Measurements from ENCODE around the gene KRT2.

DNA sequence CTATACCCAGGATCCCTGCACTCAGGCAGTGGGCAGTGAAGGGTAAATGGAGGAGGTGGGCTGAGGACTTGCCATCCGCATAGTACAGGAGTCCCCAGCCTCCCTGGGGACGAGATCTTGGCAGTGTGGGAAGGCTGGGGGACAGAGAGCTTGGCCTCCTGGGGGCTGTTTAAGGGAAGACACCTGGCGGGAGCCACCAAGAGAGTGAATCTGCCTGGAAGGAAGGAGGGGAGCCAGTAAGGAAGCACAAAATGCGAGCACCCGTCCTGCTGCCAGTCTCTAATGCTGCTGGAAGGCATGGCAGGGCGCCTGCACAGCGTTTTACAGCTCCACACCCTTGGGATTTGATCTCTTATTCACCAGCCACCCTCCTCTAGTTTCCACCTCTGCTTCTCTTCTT, 7.4 kb upstream of the KRT2 start:
- TF ChIP-seq ZC3H10 (CRISPR knock-in tag; IDR thresholded peaks at IDR 0.05) (no peak), ARNTL (CRISPR knock-in tag; IDR thresholded peaks at IDR 0.05; ENCODE audit: borderline replicate concordance, low read depth) (no peak), OSR1 (CRISPR knock-in tag; IDR thresholded peaks at IDR 0.05) (no peak), ZFP3 (CRISPR knock-in tag; IDR thresholded peaks at IDR 0.05) (no peak), ZNF70 (CRISPR knock-in tag; IDR thresholded peaks at IDR 0.05) (no peak), TOX (CRISPR knock-in tag; IDR thresholded peaks at IDR 0.05; ENCODE audit: borderline replicate concordance) (no peak), ZFP30 (CRISPR knock-in tag; IDR thresholded peaks at IDR 0.05) (no peak), ZNF8 (CRISPR knock-in tag; IDR thresholded peaks at IDR 0.05) (no peak), PPARA (CRISPR knock-in tag; IDR thresholded peaks at IDR 0.05; ENCODE audit: borderline replicate concordance) (no peak)
- TF ChIP-seq, protein P1, sequence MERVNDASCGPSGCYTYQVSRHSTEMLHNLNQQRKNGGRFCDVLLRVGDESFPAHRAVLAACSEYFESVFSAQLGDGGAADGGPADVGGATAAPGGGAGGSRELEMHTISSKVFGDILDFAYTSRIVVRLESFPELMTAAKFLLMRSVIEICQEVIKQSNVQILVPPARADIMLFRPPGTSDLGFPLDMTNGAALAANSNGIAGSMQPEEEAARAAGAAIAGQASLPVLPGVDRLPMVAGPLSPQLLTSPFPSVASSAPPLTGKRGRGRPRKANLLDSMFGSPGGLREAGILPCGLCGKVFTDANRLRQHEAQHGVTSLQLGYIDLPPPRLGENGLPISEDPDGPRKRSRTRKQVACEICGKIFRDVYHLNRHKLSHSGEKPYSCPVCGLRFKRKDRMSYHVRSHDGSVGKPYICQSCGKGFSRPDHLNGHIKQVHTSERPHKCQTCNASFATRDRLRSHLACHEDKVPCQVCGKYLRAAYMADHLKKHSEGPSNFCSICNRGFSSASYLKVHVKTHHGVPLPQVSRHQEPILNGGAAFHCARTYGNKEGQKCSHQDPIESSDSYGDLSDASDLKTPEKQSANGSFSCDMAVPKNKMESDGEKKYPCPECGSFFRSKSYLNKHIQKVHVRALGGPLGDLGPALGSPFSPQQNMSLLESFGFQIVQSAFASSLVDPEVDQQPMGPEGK (CRISPR knock-in tag; IDR thresholded peaks at IDR 0.05; ENCODE audit: borderline replicate concordance), result no peak
- TF ChIP-seq, protein P2, sequence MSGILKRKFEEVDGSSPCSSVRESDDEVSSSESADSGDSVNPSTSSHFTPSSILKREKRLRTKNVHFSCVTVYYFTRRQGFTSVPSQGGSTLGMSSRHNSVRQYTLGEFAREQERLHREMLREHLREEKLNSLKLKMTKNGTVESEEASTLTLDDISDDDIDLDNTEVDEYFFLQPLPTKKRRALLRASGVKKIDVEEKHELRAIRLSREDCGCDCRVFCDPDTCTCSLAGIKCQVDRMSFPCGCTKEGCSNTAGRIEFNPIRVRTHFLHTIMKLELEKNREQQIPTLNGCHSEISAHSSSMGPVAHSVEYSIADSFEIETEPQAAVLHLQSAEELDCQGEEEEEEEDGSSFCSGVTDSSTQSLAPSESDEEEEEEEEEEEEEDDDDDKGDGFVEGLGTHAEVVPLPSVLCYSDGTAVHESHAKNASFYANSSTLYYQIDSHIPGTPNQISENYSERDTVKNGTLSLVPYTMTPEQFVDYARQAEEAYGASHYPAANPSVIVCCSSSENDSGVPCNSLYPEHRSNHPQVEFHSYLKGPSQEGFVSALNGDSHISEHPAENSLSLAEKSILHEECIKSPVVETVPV (CRISPR knock-in tag; IDR thresholded peaks at IDR 0.05), result no peak
- TF ChIP-seq, protein P3, sequence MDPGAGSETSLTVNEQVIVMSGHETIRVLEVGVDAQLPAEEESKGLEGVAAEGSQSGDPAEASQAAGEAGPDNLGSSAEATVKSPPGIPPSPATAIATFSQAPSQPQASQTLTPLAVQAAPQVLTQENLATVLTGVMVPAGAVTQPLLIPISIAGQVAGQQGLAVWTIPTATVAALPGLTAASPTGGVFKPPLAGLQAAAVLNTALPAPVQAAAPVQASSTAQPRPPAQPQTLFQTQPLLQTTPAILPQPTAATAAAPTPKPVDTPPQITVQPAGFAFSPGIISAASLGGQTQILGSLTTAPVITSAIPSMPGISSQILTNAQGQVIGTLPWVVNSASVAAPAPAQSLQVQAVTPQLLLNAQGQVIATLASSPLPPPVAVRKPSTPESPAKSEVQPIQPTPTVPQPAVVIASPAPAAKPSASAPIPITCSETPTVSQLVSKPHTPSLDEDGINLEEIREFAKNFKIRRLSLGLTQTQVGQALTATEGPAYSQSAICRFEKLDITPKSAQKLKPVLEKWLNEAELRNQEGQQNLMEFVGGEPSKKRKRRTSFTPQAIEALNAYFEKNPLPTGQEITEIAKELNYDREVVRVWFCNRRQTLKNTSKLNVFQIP (CRISPR knock-in tag; IDR thresholded peaks at IDR 0.05; ENCODE audit: borderline replicate concordance, low read depth), result no peak
